IPS-11a (cell line): ENCODE data around the gene ZSCAN9.

Source experiments
- H3K4me3 ChIP-seq: one replicate; pipeline ENCODE4 v1.5.1; 2013; ENCODE audit warnings: low read depth, low read length, control low read depth

Gene ZSCAN9

GRCh38 chr6:28220257-28221133, 4.6 kb upstream of the ZSCAN9 start:
- no peak overlapping the region for H3K4me3 ChIP-seq

DNA sequence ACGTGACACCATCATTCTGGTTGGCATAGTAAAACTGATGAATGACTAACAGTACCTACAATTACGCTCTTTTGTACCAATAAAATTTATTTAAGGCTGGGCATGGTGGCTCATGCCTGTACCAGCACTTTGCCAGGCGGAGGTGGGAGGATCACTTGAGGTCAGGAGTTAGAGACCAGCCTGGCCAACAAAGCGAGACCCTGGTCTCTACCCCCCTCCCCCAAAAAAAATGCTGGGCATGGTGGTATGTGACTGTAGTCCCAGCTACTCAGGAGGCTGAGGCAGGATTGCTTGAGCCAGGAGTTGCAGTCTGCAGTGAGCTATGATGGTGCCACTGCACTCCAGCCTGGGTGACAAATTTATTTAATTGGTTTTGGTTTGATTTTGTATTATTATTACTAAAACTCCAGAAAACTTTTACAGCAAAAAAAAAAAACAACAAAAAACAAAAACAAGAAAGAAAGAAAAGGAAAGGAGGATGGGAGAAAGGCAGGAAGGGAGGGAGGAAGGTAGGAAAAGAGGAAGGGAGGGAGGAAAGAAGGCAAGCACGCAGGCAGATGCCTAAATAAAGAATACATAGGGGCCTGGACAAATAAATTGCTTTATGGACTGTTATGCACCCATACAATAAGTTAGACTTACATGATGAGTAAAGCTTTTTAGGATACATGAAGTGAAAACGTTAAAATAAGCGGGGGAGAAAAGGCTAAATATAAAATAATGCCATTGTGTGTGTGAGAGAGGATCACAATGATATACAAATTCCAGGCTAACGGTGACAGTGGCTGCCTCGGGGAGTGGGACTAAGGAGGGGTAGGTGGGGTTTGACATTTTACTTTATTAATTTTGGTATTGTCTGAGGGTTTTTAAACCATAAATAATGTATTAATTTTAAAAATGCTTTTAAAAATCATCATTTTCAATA, 682 bp upstream of the ZSCAN9 start:
- H3K4me3 ChIP-seq: peak overlapping the region; percentile 94

DNA sequence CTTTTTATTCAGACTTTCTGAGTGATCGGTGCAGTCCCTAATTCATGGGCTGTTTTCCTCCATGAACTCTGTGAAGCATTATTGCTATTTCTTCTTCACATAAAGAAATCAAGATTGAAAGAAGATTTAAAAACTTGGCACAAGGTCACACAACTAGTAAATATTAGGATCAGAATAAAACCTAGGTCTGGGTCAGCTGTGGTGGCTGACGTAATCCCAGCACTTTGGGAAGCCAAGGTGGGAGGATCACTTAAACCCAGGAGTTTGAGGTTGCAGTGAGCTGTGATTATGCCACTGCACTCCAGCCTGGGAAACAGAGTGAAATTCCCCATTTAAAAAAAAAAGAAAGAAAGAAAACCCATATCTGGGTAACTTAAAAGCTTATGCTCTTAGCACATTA, 1.4 kb downstream of the ZSCAN9 start:
- H3K4me3 ChIP-seq: no peak overlapping the region

- H3K4me3 ChIP-seq: no peak overlapping the region
These were observed 7.7 kb downstream of the ZSCAN9 start for GRCh38 chr6:28232785-28233184.

DNA sequence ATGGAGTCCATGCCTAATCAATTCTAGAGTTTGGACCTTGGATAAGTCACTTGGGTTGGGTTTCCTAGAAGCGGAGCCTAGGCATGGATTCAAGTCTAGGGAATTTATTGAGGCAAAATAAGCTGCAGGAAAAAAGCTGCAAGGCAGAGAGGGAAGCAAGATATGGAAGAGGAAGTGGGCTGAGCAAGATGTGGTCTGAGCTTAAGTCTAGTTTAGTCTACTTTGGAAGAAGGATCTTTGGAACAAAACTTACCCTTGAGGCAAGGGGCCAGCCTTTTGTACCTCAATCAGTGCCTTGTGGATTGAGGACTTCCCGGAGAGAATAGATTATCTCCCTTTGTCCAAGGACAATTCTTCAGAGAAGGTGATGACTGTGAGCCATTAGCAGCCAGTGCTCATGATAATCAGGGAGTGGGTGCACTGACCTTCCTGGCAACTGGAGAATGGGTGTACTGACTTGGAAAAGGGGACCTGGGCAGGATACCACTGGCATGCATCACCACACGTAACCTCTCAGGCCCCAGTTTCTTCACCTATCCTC, 10.9 kb downstream of the ZSCAN9 start:
- H3K4me3 ChIP-seq: no peak overlapping the region

DNA sequence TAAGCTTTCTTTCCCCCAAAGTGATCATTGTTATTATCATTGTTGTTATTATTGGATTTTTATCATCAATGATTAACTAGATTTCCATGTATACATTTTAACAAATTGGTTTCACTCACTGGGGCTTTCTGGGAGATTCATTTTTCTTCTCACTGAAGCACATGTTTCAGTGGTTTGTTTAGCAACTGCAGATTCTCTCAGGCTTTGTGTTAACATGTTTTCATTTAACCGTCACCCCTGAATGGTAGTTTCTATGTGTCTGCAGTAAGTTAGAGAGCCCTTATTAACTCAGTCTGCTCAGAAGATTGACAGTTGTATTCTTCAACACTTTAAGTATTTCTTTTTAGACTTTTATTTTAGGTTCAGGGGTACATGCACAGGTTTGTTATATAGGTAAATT, 14.6 kb downstream of the ZSCAN9 start:
- H3K4me3 ChIP-seq: no peak overlapping the region

- no peak overlapping the region for H3K4me3 ChIP-seq
These were observed 15.4 kb downstream of the ZSCAN9 start for GRCh38 chr6:28240471-28240870.

DNA sequence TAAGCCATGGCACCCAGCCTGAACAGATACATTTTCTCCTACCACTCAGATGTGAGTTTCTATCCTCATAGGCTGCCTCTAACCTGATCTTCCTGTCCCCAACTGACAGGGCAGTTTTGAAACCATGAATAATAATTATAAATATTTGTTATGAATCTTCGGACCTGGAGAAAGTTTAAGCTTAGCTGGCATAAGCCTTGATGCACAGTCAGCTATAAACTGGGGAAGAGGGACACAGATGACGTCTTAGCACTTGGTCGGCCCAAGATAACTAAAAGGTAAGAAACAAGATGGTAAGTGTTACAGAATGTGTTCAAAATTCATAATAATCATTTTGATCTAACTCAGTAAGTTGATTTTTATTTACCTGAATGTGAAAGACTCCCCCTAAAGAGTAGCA, 18.9 kb downstream of the ZSCAN9 start:
- H3K4me3 ChIP-seq: no peak overlapping the region

GRCh38 chr6:28245206-28245941, 20.3 kb downstream of the ZSCAN9 start:
- no peak overlapping the region for H3K4me3 ChIP-seq

- H3K4me3 ChIP-seq: no peak overlapping the region
These were observed 23.8 kb downstream of the ZSCAN9 start for GRCh38 chr6:28248916-28249315.

DNA sequence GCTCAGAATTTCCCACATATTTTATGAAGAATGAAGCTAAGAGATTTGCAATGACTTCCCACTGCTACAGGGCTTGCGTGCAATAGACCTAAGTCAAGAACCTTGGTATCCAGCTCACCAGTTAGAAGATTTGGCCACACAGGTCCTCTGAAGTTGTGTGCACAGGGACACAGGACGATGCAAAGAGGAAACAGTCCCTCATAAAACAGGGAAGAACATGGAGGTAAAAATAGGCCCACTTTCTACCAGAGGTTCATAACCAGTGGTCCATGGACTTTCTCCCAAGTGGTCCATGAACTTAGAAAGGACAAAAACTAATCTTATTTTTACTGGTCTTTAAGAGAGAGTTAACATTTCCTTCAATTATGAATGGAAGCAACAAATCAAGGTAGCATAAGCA, 25.7 kb downstream of the ZSCAN9 start:
- no peak overlapping the region for H3K4me3 ChIP-seq

DNA sequence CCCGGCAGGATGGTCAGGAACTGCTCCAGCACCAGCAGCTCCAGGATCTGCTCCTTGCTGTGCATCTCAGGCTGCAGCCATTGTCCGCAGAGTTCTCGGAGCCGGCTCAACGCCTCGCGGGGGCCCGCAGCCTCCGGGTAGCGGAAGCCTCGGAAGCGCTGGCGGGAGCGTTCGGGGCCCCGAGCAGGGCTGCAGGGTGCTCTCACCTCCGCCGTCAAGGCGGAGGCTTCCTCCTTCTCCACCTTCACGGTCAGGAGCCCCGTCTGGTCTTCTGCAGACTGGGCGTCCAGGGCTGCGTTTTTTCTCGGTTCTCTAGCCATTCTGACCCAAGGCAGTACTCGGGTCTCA, 26.6 kb downstream of the ZSCAN9 start:
- peak overlapping the region; percentile 90 for H3K4me3 ChIP-seq

DNA sequence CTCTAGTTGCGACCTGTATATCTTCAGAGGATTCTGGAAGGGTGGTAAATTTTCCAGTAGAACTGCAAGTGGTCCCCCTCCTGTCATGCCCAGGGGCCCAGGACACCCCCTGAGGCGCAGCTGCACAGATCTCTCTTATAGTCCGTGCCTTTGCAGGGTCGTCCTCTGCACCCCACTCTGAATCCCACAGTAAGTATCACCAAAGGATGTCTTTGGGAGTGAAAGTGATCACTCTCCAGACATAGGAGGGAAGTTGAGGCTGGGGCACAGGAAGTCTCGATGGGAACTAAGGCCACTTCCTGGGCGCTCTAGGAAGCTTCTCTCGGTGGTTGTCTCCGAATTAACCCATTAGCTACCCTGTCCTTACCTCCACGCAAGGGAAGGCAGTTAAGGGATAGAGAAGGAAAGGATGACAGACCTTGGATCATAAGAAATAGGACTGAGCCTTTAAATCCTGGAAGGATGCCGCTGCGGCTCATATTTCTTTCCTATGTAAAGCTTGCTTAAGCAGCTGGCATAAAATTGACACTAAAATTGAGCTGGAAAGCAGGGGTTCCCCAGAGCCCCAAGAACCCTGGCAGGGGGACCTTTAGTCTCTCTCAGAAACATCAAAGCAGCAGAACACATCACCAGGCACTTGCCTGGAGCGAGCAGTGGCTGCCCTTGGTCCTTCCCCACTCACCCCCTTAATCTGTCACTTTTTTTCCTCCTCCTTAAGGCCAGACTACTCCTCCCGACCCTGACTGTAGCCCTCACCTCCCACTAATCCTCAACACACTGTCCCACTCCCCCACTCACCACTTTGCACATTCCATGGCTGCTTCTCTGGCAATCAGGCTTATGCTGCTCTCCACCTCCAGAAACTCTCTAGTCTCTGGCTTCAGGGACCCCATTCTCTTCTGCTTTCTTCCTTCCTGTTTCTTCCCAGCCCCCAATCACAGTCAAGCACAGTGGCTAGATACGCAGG, 27.2 kb downstream of the ZSCAN9 start, which contains the start of gene ZKSCAN4:
Gene ZKSCAN4 (minus strand): TSS at position 261 of the 967 bp plus-strand sequence. CDS start 289 bp downstream, outside the sequence.
- H3K4me3 ChIP-seq: peak within 1 kb of the TSS; percentile 90

- no peak overlapping the region for H3K4me3 ChIP-seq
These were observed 29.0 kb downstream of the ZSCAN9 start for GRCh38 chr6:28254121-28254519.

- no peak overlapping the region for H3K4me3 ChIP-seq
These were observed 32.0 kb downstream of the ZSCAN9 start for GRCh38 chr6:28257042-28257441.

DNA sequence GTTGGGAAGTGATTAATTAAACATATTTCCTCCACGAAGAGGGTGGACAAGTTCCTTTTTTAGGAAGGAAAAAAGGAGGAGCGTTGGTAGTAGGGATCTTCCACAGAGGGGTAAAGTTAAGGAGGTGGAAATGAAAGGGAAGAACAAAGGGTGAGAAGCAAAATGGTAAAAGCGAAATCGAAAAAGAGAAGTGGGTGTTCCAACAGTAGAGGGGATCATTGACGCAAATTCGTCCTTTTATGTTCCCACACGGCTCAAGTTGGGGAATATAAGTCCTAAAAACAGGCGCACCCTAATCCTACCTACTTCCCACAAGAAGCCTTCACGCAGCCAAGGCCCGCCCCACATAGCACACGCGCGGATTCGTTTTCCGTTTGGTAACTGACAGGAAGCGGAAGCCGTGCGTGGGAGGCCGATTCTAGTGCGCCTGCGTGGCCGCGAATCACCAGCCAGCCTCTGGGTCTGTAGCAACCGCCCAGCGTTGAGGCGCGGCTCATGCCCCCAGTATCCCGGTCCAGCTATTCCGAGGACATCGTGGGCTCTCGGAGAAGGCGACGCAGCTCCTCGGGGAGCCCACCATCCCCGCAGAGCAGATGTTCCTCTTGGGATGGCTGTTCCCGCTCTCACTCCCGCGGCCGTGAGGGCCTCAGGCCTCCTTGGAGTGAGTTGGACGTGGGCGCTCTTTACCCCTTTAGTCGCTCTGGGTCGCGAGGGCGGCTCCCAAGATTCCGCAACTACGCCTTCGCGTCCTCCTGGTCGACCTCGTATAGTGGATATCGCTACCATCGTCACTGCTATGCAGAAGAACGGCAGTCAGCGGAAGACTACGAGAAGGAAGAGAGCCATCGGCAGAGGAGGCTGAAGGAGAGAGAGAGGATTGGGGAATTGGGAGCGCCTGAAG, 34.1 kb downstream of the ZSCAN9 start, which contains the start of gene NKAPL:
Gene NKAPL (plus strand): TSS at position 421 of the 901 bp plus-strand sequence. CDS start 75 bp downstream, at position 496.
- H3K4me3 ChIP-seq: no peak within 1 kb of the TSS

DNA sequence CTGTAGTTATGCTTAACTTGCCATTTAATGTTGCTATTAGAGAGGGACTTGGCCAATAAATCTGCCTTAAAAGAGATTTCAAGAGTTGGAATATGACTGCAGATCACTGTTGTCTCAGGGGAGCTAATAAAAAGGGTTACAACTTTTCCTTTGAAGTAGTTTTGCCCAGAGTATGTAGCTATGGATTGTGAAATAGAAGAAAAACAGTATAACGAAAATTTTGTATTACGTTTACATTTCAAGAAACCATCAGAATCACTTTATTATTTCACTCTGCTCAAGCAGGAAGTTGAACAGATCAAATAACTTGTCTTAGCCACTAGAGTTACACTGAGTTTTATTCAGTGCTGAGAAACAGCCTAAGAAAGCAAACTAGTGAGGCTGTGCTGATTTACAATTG, 38.8 kb downstream of the ZSCAN9 start:
- no peak overlapping the region for H3K4me3 ChIP-seq

DNA sequence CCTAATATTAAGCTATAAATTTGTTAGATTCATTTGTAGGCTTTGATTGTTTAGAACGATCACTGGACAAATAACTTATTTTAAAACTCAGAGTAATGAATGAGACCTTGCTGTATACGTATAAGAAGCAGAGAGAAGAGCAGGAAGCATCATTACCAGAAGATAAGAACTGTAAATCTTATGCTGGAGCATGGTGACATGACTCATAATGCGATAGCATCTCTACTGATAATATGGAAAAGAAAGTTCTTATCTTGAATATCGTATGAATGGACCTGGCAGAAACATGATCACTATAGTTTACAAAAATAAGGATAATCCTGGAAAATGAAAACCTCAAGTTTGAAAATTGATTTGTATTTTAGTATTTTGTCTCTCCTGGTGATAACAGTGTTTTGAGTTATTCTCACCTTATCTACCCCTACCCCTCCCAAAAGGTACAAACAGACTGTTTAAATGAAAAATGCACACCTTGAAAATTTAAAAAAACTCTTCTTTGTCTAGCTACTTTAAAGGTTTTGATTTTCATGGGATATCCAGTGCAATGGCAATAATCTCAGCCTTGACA, 39.8 kb downstream of the ZSCAN9 start:
- H3K4me3 ChIP-seq: no peak overlapping the region
